22Rv1 (cell line): ENCODE results near the gene SNX3.

Source experiments
- CTCF ChIP-seq: fragments of 450-650 bp; IDR thresholded peaks from 2 replicates; pipeline ENCODE4 v1.5.1; 2017; ENCODE audit warnings: mild to moderate bottlenecking
- ZFX ChIP-seq: fragments of 450-650 bp; IDR thresholded peaks from 2 replicates; pipeline ENCODE4 v1.6.1; 2017; ENCODE audit warnings: antibody characterized with exemption, borderline replicate concordance

DNA sequence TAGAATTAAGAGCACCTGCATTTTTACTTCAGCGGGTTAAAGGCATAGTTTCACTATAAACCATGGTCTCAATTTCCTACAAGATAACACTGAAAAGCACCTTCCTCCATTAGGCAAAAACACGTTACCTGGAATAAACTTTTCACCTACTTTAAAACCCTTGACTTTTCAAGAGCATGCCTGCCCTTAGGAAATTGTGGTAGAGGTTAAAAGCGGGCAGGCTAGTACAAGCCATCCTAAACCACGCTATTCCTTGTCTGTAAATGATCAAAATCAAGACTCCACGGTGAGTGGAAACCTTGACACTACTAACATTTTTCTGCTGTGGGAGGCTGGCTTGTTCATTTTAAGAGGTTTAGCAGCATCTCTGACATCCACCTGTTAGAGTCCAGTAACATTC, 51.1 kb downstream of the SNX3 start:
- TF ChIP-seq CTCF (no peak), ZFX (no peak)
